ENCODE results near the gene CBLB.

The CBLB gene

GRCh38 chr3:105869861-105870755 lies 1.3 kb upstream of the CBLB start:
- no peak for DNase-seq

- no peak for DNase-seq
Measured at GRCh38 chr3:105869531-105869833, 670 bp upstream of the CBLB start.

GRCh38 chr3:105868431-105868741 lies 426 bp downstream of the CBLB start:
- DNase-seq: peak; percentile 14

DNA sequence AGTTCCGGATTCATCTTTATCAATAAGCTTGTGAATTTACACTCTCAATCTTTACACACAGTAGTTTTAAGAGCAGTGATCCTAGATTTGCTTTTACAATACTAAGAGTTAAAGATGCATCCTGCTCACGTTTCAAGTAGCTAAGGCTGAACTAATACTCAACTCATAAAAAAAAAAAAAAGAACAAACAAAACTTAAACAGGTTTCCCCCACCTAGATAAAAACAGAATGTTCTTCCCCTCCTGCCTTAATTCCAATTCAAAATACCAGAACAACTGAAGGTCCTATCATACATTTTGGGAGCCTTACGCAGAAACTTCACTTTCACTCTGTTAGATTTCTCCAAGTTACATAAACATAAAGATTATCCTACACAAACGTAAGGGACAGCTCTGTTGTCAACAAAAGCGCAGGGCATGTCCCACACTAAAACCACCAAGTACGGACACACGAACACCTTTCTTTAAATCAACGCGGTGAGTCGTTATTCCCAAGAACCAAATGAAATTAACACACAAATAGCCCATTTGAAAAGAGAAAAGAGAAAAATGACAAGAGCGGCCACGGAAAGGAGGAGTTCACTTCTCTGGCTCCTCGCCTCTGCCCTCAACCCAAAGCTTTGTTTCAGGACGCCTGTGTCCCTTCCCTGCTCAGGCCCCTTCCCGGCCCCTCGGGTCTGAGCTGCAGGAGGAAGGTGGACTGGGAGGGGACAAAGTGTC lies 941 bp downstream of the CBLB start:
- no peak for DNase-seq

DNA sequence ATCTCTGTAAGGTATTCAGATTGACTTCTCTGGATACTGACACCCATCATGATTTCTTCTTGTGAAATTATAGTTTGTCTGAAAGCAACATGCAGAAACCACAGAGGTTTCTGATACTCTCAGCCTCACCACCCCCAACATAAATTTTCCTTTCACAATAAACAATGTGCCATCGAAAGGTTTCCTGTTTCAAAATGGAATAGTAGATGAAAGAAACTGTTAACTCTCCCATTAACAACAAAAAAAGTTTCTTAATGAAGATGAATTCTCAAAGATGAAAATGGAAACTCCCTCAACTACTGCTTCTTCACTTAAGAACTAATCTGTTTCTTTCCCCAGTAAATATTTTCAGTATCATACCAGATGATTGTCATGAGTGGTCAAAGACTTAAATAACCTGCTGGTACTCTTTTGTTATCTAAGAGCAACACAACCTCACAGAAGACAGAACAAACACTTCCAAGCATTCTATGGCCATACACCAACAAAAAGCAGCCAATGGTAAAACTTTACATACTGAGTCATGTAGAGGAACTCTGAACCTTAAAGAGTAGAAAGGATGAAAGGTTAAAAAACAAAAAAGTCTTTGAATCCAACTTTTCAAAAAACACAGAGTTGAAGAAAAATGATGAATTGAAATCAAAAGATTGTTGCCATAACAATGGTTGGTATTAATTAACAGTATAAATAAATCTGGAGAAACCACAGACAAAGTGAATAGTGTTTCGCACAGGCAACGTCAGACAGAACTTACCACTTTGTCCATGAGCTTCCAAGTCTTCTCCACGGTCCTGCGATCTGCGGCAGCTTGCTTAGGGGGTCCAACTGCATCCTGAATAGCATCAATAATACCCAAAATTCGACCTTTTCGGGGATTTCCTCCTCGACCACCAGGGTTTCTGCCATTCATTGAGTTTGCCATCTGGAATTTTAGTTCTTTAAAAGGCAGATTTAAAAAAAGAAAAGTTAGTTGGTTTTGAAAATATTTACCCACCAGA lies 1.9 kb downstream of the CBLB start:
- DNase-seq: no peak

DNA sequence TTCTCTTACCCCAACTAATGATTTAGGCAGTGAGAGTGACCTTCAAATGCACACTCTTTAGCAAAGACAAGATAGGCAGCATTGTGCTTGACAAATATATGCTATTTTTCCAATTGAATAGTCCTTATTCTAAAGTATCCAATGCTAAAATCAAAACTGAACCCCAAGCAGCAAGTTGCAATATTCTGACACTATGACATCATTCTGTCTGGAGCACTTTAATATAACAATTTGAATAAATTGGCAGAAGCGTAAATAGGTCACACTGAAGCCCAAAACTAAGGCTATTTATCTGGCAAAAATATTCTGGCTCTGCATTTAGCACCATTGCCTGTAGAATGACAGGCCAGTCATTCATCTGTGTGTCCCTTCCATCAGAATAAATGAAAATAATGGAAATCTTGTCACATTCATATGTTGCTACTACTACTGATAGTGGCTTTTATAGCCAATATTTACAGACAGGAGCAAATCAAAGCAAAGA lies 2.9 kb downstream of the CBLB start:
- DNase-seq: no peak

- no peak for DNase-seq
Measured at GRCh38 chr3:105865016-105865623, 3.7 kb downstream of the CBLB start.

- DNase-seq: no peak
Measured at GRCh38 chr3:105864212-105864611, 4.6 kb downstream of the CBLB start.

DNA sequence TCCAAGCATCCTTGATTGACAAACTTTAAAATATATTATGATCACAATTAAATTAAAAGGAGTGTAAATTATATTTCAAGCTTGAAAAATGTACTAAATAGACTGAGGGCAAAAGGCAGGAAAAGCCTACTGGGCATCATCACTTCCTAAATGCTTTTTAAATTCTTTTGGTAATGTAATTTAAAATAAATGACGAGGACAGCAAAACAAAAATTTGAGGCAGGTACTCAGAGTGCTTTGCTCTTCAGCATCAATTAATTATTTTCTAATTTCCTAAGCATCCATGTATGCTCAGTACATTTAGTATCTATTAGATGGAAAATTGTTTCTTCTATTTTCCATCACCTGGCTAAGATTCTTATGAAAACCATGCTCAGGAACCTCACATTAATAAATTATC lies 5.2 kb downstream of the CBLB start:
- DNase-seq: no peak

DNA sequence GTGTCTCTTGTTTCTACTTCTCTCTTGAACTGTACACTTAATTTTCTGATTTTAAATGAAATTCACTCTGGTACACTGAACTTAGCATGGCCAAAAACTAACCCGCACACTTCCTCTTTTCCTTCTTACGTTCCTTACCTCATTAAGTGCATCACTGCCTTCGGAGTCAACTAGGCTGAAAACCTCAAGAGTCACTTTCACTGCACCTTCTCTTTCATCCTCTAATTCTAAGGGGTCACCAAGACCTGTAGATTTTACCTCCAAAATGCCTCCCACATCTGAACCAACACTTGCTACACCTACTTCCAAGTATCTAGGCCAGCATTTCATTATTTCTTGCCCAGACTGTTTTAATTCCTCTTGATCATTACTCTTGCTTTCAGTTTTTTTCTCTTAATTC lies 6.6 kb downstream of the CBLB start:
- DNase-seq: no peak

- DNase-seq: no peak
Measured at GRCh38 chr3:105860641-105861040, 8.2 kb downstream of the CBLB start.

DNA sequence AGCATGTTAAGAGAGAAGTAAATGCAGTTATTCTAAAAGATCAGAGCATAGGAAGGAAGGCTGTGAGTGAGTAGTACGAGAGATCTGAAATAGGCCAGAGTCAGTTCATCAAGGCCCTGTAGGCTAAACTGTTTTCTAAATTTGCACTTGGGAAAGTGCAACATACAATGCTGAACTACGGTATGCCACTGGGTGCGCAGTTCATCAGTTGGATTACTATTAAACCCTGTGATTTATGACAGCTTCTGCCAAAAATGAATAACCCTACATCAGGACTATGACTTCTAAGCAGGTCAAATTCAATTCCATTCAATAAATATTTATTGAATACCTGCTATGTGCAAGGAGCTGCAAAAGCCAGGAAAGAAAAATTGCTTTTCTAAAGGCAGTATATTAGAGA lies 10.8 kb downstream of the CBLB start:
- no peak for DNase-seq

- DNase-seq: no peak
Measured at GRCh38 chr3:105857601-105858000, 11.2 kb downstream of the CBLB start.

DNA sequence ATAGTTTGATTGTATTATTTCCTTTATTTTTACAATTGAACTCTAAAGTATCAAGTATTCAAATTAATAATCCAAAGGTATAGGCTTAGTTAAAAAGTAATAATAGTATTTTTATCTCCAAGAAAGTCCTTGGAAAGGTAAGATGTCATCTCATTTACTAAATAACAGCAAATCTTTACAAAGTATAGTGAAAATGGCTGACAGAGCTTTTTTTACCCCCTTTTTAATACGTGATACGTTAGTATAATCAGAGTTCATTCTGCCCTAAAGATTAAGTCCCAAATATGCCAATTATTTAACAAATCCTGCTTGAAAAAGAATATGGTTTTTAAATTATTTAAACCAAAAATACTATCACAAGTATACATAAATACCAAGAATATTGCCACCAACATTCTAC lies 12.2 kb downstream of the CBLB start:
- no peak for DNase-seq

DNA sequence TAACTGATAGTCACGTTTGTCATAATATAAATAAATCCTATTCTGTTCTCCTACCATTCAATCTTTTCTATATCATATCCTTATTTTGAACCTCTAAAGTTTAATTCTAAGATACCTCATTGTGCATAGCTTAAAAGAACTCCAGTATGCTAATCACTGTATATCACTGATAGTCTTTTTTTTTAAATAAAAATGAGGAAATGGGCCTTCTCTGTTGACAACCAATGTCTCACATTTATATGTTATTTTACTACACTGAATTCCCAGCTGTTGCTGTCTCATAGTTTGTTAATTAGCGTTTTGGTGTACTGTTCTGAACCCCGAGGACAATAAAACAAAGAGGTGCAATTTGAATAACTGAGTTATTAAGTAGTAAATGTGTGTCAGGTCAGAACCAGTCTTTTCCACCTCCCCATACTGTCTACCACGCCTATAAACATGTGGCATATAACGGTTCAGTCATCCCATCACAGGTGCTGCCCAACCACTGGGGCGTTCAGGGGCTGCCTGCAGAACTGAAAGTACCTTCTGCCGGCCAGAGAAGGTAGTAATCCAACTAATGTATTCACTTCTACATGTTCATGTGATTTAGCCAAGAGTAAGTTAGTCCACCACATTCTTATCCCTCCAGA lies 14.9 kb downstream of the CBLB start:
- DNase-seq: no peak

DNA sequence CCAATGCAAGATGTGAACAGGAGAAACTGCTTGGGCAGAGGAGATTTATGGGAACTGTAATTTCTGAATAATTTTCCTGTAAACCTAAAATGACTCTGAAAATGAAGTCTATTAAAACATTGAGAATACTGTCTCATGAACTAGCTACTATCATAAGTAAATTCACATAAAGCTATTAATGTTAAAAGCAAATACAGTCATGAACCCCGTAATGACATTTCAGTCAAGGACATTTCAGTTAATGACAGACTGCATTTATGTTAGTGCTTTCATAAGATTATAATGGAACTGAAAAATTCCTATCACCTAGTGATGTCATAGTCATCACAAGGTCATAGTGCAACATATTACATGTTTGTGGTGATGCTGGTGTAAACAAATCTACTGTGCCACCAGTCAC lies 17.2 kb downstream of the CBLB start:
- no peak for DNase-seq

DNA sequence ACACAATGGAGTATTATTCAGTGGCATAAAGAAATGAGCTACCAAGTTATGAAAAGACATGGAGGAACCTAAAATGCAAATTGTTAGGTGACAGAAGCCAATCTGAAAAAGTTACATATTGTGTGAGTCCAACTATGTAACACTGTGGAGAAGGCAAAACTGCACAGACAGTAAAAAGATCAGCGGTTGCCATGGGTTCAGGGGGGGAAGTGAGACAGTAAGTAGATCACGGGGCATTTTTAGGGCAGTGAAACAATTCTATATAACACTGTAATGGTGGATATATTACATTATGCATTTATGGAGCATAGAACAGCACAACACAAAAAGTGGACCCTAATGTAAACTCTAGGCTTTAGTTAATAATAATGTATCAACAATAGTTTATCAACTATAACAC lies 17.6 kb downstream of the CBLB start:
- no peak for DNase-seq

DNA sequence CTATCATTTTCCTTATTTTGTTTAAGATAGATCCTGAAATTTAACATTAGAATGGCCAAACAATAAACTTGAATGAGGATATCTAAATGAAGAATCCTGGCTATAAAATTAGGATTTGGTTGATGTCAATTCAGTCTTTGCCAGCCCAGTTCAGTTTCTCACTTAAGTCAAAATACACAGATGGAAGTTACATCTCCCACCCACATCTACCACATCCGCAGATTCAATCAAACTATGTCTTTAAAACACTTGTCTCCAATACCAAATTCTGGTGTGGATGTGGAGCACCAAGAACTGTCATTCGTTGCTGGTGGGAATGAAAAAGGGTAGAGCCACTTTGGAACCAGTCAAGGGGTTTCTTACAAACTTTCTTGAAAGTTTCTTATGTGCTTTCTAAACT lies 18.2 kb downstream of the CBLB start:
- DNase-seq: no peak

DNA sequence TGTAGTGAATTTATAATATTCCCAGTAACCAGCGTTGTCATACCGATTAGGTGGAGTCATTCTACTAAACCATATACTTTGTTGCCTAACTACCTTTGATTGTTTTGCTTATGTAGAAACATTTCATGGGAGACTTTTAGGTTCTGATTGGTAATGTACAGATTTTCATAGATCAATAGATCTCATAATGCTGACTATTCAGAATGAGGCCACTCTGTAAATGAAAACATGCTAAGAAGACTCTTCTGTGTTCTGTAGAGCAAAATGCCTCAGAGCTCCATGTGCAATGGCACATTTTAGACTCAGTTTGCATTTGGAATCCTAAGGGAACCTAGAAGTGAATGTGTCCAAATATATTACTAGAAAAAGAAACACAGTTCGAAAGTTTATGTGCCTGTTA lies 20.0 kb downstream of the CBLB start:
- DNase-seq: no peak

- DNase-seq: no peak
Measured at GRCh38 chr3:105847865-105848264, 20.9 kb downstream of the CBLB start.

DNA sequence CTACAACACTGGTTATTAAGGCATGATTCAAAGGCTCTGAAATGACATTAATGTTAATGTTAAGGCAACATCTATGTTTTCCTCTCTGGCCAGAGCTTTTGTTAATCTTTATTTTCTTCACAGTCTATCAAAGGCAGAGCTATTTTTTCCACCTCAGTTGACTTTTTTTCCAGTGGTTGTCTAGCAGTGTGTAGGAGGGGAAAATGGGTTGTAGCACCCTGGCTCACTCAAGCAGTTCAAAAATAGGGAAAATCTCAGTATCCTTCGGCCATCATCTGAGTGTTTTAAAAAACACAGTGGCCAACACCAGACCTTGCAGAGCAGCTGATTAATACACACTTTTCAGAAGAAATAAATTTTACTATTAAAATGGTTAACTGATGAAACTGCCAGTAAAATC lies 21.4 kb downstream of the CBLB start:
- no peak for DNase-seq

DNA sequence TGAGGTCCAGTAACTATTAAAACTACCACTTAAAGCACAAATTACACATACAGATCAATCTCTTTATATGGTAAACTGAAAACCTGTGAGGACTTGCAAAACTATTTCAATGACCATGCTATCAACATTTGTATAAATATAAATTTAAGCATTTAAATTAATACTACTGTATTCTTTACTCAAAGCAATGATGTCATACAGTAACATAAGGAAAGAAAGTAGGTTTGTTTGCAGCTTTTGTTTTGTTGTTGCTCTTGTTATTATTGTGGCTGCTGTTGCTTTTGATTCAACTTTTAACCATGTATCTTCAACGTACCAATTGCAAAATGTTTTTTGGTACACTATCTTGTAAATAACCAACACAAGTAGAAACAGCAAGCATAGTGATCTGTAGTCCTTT lies 22.0 kb downstream of the CBLB start:
- DNase-seq: no peak

GRCh38 chr3:105845488-105845887 lies 23.3 kb downstream of the CBLB start:
- no peak for DNase-seq
